Retinal pigment epithelial cell (primary cell): ENCODE results near the gene MRAP.

Source experiments
- DNase-seq: peaks from one replicate; pipeline ENCODE4 v3.0.0-alpha.2; 2010; ENCODE audit warnings: low read depth
- H3K4me3 ChIP-seq: 2 replicates; pipeline ENCODE4 v1.5.1; 2011; ENCODE audit warnings: mild to moderate bottlenecking, low read length, control low read depth, moderate library complexity
- CTCF ChIP-seq: conservative IDR thresholded peaks from 2 replicates; pipeline ENCODE4 v1.5.1; 2011; ENCODE audit warnings: low read depth, low read length, control low read depth, inconsistent platforms

The MRAP gene

DNA sequence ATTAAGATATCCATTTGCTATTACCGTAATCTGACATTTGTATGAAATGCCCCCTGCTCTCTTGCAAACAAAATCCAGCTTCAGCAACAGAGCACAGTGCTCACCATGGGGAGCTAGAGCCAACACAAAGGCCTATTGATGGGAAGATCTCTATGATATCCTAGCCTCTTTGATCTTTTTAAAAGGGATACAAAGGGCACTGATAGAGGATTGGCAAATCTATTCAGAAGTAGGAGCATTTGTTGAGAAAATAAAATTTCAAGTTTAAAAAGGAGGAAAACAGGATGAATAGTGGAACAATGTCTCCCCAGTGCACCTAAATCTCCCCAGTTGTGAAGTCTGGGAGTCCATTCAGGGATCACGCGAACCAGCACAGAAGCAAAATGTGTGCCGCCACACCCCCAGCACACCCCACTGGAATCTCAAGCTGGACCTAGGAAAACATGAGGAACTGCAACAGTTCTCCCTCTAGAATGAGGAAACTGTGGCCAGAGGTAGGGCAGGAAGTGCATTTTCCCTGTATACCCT lies 32.2 kb downstream of the MRAP start:
- no peak for DNase-seq
- no peak for TF ChIP-seq CTCF
- no peak overlapping the region for H3K4me3 ChIP-seq

DNA sequence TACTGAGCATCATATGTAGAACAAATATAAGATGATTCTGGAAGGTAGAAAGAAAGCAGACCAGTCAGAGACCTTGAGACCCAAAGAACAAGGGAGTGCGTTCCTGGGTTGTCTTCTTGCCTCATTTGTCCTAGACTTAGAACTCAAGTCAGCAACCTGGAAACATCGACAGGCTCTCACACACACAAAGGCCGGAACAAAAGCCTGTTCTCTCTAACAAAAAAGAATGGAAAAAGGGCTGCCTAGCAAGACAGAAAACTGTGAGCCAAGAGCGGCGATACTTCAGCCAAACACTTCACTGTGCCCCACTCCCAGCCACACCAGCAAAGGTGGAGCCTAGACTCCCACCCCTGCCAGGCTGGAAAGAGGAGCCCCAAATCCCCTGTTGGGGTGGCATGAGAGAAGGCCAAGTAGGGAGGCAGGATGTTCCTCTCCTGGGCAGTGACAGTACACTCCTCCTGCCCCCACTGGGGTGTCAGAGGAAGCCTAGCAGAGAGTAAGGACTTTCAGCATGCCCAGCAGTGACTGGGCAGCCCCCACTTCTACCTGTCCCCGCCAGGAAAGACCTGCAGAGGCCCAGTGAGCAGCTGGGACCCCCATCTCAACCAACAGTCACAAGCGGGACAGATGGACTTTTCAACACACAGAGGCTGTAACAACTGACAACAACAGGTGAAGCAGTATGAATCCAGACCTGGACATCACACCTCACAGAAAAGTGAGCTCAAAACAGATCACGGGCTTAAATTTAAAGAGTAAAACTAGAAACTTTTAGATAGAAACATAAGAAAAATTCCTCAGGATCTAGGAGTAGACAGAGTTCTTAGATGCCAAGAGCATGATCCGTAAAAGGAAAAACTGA lies 33.0 kb downstream of the MRAP start:
- DNase-seq, result no peak
- H3K4me3 ChIP-seq, result no peak overlapping the region
- no peak for TF ChIP-seq CTCF

GRCh38 chr21:32332463-32332951 lies 33.9 kb downstream of the MRAP start:
- TF ChIP-seq CTCF, result no peak
- H3K4me3 ChIP-seq, result no peak overlapping the region
- no peak for DNase-seq

DNA sequence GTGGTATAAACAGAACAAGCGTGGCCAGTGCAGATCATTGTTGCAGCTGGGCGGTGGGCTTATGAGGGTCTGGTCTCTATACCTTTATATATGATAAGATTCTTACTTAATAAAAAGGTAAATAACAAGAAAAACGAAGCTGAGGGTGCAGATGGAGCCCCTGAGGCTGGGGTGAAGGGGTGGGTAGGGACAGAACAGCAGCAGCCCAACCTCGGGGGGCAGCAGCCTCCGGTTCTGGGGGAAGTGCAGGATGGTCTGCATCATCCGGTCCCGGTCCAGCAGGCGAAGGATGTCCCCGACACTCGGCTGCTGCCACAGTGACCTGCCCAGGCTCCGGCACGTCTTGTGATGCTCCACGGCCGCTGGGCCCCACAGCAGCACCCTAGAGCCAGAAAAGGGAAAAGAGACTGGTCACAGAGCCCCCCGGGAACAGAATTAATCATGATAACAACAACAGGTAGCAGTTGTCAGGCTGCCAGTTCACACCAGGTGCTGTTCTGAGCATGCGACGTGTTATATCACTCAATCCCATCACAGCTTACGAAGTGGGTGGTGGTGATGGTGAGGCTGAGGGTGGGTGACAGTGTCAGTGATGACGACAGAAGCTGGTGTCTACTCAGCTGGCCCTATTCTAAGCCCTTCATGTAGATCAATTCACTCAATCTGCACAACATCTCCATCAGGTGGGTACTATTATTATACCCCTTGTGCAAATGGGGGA lies 35.5 kb downstream of the MRAP start:
- TF ChIP-seq CTCF, result no peak
- no peak overlapping the region for H3K4me3 ChIP-seq
- DNase-seq, result no peak

- no peak for TF ChIP-seq CTCF
- no peak for DNase-seq
- H3K4me3 ChIP-seq, result no peak overlapping the region
These were observed 36.4 kb downstream of the MRAP start for GRCh38 chr21:32334980-32335531.

GRCh38 chr21:32335601-32336575 lies 37.2 kb downstream of the MRAP start:
- no peak overlapping the region for H3K4me3 ChIP-seq
- TF ChIP-seq CTCF, result no peak
- no peak for DNase-seq
